HG03558 (cell line): ENCODE measurements around the gene ASB18.

Experiments used
- ATAC-seq: cut with Tn5 transposase; IDR thresholded peaks from one replicate; pipeline ENCODE4 v1.9.1; 2021; ENCODE audit warnings: moderate number of reproducible peaks; ENCODE audit not compliant: unreplicated experiment; ENCODE audit errors: extremely low read depth

ASB18 gene

DNA sequence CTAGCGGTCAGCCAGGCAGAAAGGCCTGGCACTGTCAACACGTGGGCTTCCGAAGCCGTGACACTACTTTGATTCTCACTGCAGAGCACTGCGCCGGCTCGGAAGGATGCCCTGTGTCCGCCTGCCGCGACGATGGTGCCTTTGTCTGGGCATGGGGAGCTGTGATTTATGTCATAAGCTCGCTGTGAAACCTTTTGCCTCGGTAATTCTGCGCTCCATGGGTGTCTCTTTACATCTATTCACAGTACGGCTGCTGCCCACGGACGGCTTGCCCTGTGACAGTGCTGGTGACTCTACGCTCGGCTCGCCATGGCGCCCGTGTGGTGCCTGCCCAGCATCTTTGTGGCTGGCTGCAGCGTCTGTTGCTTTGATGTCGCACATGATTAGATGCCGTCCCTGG is 52.9 kb downstream of the ASB18 start:
- no peak for ATAC-seq

DNA sequence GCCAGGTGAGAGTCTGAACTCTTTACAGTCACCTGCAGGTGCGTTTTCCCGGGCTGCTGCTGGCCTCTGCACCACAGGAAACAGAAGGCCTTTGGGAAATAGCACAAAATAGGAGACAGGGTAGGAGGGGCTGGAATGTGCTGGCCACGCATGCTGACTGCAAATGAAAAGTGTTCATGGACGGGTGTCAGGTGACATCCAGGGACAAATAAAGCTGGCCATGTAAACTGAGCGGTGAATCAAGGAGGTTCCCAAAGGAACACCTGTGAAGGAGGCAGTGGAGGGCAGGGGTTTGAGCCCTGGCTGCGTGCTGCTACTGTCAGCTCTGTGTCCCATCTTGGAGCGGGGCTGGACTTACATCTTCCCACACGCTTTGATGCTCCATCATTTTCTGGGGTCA is 53.7 kb downstream of the ASB18 start:
- no peak for ATAC-seq

GRCh38 chr2:236209996-236210395 is 54.2 kb downstream of the ASB18 start:
- ATAC-seq: no peak

GRCh38 chr2:236209535-236209934 is 54.7 kb downstream of the ASB18 start:
- no peak for ATAC-seq

DNA sequence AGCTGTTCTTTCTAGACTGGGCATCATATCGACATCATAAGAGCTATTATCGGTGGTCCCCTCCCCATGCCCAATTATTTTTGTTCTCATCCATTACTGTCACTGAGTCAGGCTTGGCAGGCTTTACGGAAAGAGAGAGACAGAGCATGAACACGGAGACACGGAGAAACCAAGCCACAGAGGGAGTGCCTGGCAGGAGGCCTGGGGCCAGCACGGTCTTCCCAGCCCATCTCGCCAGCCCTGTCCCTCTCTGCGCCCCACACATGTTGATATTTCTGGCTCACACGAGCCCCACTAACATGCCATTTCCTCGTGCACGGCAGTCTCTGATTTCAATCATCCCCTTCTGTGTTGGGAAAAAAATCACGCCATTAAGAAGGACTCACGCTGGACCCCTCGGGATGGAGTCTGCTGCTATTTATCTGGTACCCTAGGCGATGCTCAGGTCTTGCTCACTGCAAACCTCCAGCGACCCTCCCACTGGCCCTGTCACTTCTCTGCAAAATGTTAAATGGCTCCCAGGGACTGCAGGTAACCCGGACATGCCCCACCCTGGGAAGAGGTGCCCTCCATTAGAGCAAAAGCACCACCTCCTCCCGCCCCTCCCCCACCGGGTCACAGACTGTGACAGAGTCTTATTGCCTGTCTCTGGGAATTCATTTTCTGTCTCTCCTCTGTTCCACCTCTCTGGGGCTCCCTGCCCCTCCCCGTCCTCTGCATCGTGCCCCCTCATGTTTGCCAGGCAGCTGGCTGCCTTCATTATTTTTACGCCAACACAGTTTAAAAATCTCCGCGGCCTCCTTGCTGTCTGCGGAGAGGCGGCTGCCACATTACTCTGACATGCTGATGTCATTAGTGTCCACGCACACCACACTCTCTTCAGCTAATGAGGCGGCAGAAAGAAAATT is 55.9 kb downstream of the ASB18 start:
- ATAC-seq: no peak

DNA sequence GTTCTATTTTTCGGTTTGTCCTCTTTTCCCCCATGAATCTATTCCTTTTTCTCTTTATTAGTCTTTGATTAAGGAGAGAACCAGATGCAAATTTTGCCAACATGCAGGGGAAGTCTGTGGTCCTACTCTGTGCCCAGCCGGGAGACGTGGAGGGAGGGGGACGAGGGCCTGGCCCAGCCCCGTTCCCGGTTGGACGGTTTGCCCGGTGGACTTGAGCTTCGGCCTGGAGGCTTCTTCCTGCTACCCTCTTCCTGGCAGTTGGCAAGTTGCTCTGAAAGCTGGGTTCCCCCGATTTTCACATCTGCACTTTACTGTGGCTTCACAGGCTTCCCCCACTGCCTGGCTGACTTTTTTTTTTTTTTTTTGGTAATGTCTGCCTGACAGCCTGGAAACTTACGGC is 56.7 kb downstream of the ASB18 start:
- no peak for ATAC-seq

DNA sequence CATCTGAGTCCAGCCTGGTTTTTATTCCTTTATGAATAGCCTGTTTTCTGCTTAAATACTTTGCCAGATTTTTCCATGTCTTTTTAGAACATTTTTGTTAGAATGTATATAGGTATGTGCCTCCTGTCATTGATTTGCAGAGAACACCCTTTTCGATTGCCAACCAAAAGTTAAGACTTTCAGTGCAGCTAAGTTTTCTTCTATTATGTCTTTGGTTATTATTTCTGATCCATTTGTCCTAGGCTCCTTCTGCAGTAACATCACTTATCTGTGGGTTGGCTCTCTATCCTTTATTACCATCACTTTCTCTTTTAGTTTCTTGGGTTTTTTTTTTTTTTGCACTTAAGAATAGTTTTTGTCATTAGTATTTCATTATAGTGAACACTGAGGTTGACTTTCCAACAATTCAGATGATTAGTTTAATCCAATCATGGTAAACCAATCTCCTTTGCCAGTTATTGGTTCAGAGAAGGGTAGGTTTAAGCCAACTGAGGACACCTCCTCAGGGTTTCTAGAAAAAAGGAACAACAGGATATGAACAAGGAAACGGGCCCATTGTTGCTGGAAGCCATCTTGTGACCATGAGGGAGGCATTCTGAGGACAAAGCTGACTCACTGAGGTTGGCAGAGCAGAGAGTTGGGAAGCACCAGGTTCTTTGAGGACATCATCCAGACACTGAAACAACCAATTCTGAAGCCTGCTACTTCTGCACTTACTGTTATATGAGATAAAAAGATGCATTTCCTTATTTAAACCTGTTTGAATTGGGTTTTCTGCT is 58.1 kb downstream of the ASB18 start:
- no peak for ATAC-seq

DNA sequence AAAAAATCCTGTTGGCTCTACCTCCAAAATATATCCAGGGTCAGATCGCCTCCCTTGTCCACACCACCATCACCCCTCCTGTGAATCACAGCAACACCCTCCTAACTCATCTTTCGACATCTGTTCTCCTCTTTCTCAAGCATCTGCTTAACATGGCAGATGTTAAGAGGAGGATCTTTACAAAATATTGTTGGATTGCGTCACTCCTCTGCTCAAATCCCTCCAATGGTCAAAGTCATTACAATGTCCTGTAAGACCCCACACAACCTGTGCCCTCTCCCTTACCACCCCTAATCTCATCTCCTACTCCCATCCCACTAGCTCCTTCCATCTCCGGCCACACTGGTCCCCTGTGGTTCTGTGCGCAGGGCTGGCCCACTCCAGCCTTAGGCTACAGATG is 59.3 kb downstream of the ASB18 start:
- ATAC-seq: no peak

DNA sequence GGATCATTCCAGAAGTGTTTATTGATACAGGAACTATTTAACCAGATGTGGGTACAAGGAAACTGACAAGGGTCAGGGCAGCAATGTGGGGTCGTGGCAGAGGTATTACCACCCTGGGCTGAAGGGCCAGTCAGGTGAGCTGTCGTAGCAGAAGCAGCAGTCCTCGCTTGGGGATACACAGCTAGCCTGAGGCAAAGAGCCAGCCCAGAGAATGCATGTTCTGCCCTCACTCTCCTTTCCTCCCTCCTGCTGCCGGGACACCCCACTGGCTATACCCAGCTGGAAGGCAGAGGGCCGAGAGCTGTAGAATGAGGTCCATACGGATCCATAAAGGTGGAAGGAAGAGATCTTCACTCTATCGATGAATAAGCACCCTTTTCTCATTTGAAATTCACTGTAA is 63.8 kb downstream of the ASB18 start:
- no peak for ATAC-seq

DNA sequence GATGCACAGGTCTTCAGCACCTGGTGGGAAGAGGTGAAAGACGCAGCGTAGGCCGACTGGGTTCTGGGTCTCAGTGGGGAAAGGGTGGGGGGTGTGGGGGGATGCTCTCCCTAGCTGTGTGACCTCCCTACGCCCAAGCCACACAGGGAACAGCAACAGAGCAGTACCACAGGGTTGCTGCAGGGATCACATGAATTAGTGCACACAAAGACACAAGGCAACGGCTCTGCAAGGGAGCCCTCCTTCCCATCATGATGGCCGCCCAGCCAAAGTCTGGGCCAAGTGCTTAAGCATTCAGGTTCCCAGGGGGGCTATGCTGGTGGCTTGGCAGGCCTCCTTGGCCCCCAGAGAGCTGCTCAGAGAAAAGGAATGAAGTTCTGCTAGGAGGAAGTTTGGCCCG is 67.8 kb downstream of the ASB18 start:
- no peak for ATAC-seq

DNA sequence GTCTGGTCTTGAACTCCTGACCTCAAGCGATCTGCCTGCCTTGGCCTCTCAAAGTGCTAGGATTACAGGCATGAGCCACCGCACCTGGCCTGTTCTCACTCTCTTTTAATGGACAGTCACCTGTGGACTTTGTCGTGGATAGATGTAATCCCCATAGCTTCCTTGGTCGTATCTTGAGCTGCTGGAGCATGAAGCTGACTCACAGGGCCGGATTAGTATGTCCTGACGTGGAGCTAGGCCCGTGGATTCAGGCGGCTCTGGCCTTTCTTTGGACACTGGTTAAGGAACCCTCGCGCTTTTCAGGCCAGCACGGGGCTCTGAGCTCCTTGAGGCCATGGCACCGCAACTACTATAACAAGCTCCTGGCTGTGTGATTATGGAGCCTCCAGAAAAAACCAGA is 68.5 kb downstream of the ASB18 start:
- ATAC-seq: no peak

DNA sequence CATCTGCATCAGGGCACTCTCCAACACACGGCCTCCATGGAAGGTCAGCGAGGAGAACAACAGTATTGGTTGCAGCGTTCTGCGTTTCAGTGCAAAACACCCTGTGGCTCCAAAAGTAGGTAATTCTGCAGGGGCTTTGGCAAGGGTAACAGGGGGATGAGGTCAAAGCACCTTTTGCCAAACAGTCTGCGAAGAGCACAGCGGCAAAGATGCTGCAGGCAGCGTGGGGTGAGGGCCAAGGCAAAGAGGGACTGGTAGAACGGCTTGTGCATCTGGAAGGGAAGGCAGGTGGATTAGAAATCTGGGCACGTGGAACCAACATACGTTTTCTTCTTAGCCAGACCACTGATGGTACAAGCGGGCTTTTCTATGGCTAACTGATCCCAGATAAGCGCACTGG is 69.4 kb downstream of the ASB18 start:
- ATAC-seq: no peak

GRCh38 chr2:236193026-236193425 is 71.2 kb downstream of the ASB18 start:
- ATAC-seq: no peak

DNA sequence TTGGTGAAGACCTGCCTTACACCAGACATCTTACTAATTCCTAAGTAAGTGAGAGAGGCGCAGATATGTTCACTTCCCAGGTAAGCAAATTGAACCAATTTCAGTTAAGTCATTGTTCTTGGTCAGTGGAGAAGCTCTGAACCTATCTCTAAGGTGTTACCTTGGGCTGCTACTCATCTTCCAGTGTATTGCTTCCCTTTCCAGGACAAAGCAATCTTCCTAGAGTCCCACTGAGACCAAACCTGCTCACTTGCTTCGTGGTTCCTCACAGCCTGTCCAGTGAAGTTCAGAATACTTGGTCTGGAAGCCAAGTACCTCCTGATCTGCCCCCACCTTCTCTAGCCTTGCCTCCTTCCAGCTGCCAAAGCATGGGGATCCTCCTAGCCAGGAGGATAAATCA is 73.5 kb downstream of the ASB18 start:
- ATAC-seq: no peak

- no peak for ATAC-seq
Measured at GRCh38 chr2:236184701-236185100, 79.5 kb downstream of the ASB18 start.

- no peak for ATAC-seq
Measured at GRCh38 chr2:236180831-236181453, 83.3 kb downstream of the ASB18 start.

GRCh38 chr2:236180076-236180816 is 84.0 kb downstream of the ASB18 start:
- no peak for ATAC-seq

GRCh38 chr2:236179236-236180075 is 84.8 kb downstream of the ASB18 start:
- ATAC-seq: no peak

- ATAC-seq: no peak
Measured at GRCh38 chr2:236178890-236179235, 85.3 kb downstream of the ASB18 start.
